Neural cell (in vitro differentiated cells): ENCODE measurements around the gene SELENON.

ENCODE experiments used
- CTCF ChIP-seq: fragments of 450-650 bp; IDR thresholded peaks from 2 replicates; pipeline ENCODE4 v1.5.1; 2014; ENCODE audit warnings: antibody characterized with exemption, mild to moderate bottlenecking, moderate library complexity; ENCODE audit not compliant: poor library complexity, severe bottlenecking
- EP300 ChIP-seq: fragments of 450-650 bp; conservative IDR thresholded peaks from 2 replicates; pipeline ENCODE4 v1.6.1; 2014; ENCODE audit warnings: antibody characterized with exemption, mild to moderate bottlenecking, moderate library complexity; ENCODE audit not compliant: poor library complexity, severe bottlenecking
- MXI1 ChIP-seq: fragments of 450-650 bp; conservative IDR thresholded peaks from 2 replicates; pipeline ENCODE4 v1.6.1; 2014; ENCODE audit warnings: antibody characterized with exemption, mild to moderate bottlenecking; ENCODE audit not compliant: poor library complexity, severe bottlenecking
- TAF1 ChIP-seq: IDR thresholded peaks from 2 replicates; pipeline ENCODE4 v1.6.1; 2012; ENCODE audit warnings: low read depth

- TF ChIP-seq CTCF = no peak
- TF ChIP-seq MXI1 = no peak
- no peak for TF ChIP-seq EP300
- TF ChIP-seq TAF1 = no peak
Measured at GRCh38 chr1:25828491-25828890, 28.5 kb downstream of the SELENON start.
